ENCODE measurements around the gene IRF7.

IRF7 gene

GRCh38 chr11:620201-620600 lies 4.5 kb upstream of the IRF7 start:
- no peak for DNase-seq

- no peak for DNase-seq
Observed at GRCh38 chr11:619628-620050, 3.9 kb upstream of the IRF7 start.

GRCh38 chr11:618856-619627 lies 3.3 kb upstream of the IRF7 start:
- no peak for DNase-seq

- DNase-seq: no peak
Observed at GRCh38 chr11:617912-618682, 2.3 kb upstream of the IRF7 start.

- DNase-seq: no peak
Observed at GRCh38 chr11:617199-617911, 1.6 kb upstream of the IRF7 start.

GRCh38 chr11:616320-617198 lies 809 bp upstream of the IRF7 start:
- no peak for DNase-seq

- no peak for DNase-seq
Observed at GRCh38 chr11:614623-615503, 887 bp downstream of the IRF7 start.

GRCh38 chr11:614021-614622 lies 1.6 kb downstream of the IRF7 start:
- DNase-seq: no peak

GRCh38 chr11:613369-613968 lies 2.3 kb downstream of the IRF7 start:
- no peak for DNase-seq

- DNase-seq: no peak
Observed at GRCh38 chr11:612961-613300, 2.8 kb downstream of the IRF7 start.

GRCh38 chr11:612201-612960 lies 3.4 kb downstream of the IRF7 start:
- no peak for DNase-seq

GRCh38 chr11:611001-611996 lies 4.5 kb downstream of the IRF7 start:
- DNase-seq: no peak

GRCh38 chr11:610146-610801 lies 5.5 kb downstream of the IRF7 start:
- DNase-seq: no peak

- no peak for DNase-seq
Observed at GRCh38 chr11:609341-609811, 6.4 kb downstream of the IRF7 start.

- DNase-seq: no peak
Observed at GRCh38 chr11:608791-609251, 6.9 kb downstream of the IRF7 start.

- DNase-seq: no peak
Observed at GRCh38 chr11:607971-608659, 7.6 kb downstream of the IRF7 start.
